ENCODE measurements around the gene CDK16. TPM values are rescaled to one million over a fixed set of nuclear protein-coding genes. Genes with fewer than 3 reads are reported as not detected.
A peak's percentile ranks its signal among the peaks of the same experiment; 100 is the strongest.

The CDK16 gene
- total RNA-seq, 1 donor from 2014 or later, result 21.7 TPM

DNA sequence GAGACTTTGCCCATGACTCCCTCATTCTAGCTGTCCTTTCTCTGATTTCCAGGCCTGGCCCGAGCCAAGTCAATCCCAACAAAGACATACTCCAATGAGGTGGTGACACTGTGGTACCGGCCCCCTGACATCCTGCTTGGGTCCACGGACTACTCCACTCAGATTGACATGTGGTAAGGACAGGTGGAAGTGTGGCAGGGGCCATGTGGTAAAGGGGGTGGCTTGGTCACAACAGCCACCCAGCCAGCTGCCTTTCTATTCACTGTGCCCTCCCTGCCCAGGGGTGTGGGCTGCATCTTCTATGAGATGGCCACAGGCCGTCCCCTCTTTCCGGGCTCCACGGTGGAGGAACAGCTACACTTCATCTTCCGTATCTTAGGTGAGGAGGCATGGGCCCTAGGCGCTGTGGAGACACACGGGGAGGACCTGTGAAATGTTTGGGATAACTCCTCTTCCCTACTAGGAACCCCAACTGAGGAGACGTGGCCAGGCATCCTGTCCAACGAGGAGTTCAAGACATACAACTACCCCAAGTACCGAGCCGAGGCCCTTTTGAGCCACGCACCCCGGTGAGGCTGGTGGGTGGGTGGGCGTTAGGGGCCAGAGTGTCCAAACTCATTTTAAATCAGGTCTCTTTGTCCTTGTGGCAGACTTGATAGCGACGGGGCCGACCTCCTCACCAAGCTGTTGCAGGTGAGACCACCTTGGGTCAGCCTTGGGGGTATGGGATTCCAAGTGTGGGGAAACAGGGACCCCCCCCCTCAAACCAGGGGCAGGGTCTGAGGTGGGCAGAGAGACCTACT lies 8.3 kb downstream of the CDK16 start:
- ATAC-seq (no peak), DNase-seq (ENCODE audit: low spot score) (no peak)

DNA sequence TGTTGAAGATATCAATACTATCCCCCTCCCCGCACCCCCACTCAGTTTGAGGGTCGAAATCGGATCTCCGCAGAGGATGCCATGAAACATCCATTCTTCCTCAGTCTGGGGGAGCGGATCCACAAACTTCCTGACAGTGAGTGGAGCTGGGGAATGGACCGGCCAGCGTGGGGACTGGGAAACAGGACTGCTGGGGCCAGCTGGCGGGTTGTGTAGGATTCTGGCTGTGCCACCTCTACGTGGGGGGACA lies 8.8 kb downstream of the CDK16 start:
- no peak for ATAC-seq
- DNase-seq (ENCODE audit: low spot score), result no peak

DNA sequence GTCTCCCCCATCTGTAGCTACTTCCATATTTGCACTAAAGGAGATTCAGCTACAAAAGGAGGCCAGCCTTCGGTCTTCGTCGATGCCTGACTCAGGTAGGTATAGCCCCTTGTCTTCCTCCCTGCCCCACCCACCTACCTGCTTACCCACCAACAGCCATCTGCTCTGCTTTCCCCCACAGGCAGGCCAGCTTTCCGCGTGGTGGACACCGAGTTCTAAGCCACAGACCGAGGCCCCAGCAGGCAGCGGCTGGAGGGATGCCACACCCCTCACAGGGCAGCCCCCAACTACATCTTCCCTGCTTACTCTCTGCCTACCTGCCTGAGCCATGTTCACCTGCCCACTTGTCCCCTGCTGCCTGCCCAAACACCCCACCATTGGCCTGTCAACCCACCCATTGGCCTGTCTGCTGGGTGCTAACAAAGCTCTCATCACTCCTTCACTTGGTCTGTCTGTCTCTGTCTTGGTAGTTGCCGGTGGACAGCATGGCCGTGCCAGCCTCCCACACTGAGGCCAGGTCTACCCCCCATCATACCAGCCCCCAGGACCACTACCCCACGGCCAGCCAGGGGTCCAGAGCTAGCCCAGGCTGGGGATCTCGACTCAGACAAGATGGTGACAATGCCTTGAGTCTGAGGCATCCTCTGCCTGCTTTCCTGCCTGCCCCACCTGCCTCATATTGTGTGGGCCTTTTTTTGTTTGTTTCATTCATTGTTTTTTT lies 10.2 kb downstream of the CDK16 start:
- no peak for ATAC-seq

DNA sequence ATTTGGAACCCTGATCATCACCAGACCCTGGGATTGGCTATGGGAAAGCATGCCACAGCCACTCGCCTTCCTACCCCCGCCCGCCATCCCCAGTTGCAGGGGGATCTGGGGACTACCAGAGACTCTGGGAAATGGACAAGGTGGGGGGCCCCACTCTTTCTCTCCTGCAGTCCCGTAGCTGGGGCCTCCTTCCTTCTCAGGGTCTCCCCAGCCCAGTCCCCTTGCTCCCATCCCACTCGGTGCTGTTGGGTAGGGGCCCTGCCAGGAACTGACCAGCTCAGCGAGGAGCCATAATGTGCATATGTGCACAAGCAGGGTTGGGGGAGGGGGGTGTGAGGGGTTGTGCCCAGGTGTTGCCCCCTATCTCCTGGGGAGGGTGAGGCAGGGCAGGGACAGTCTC lies 10.9 kb downstream of the CDK16 start:
- ATAC-seq, result no peak

More for the DNA sequence above, 10.2 kb downstream of the CDK16 start:
- no peak for DNase-seq (ENCODE audit: low spot score)

DNA sequence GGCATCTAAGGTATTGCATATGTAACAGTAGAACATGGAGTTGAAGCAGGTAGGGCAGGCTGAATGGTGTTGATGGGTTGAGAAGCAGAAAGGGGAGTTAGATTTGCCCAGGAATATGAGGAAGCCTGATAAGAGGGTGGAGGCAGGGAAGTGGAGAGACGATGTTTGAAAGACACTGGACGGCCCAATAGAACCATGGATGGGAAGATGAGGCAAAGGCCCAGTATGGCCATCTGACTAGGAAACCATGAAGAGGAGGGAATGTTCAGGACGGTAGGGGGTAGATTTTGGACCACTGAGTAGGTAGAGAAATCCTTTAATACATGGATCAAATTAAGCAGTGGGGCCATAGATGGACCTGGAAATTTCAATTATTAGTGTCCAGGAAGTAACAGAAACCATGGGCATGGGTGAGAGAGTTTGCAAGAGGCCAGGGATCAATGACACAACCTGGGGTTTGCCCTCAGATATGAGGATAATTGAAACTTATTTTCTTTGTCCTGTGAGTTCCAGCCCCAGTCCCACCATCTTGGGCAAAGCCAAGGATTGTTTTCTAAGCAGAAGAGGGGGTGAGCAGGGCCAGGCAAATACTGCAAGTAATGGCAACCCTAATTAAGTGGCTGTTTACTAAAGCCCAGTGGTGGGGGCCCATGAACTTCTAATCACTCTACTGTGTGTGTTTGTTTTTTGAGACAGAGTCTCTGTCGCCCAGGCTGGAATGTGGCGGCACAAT lies 11.8 kb downstream of the CDK16 start:
- ATAC-seq (no peak), DNase-seq (ENCODE audit: low spot score) (no peak)

More for the DNA sequence above, 10.9 kb downstream of the CDK16 start:
- DNase-seq (ENCODE audit: low spot score), result no peak

DNA sequence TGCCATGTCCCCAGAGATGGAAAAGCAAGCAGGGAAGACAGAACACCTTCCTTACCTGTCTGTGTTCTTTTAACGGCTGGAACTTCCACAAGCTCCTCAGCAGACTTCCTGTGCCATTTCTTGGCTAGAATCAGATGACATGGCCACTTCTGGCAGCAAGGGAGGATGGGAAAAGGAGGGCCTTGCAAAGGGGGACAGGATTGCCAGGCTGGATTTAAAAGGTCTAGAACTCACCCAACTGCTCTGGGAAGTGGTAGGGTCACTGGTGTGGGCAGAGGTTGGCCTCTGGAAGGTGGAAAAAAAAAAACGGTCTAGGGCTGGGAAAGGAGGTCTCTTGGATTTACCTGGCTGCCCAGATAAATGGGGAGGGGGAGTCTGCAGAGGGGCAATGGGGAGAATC lies 12.7 kb downstream of the CDK16 start:
- DNase-seq (ENCODE audit: low spot score), result no peak
- no peak for ATAC-seq

DNA sequence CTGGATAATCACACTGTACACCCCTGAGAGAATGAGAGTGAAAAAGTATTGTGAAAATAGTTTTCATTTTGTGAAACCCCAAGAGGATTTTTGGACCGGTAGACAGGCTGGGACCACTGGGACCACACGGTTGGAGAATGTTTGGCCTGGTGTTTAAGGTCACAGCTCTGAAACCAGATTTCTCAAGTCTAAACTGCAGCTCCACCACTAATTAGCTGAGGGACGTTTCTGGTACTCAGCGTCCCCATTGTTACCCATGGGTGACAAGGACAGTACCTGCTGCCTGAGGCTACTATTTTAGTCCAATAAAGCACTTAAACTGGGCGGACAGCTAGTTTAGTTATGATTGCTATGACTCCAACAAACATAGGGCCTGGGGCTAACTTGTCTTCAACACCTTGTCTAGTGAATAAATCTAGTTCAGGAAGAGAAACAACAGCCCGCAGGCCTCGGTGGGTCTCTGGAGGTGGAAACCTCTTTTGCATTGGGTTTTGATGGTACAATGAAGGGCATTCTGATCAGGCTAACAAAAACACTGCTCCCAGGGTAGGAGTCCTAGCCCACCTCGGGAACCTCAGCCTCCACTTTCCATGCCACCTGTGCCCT lies 13.8 kb downstream of the CDK16 start:
- no peak for DNase-seq (ENCODE audit: low spot score)
- no peak for ATAC-seq

DNA sequence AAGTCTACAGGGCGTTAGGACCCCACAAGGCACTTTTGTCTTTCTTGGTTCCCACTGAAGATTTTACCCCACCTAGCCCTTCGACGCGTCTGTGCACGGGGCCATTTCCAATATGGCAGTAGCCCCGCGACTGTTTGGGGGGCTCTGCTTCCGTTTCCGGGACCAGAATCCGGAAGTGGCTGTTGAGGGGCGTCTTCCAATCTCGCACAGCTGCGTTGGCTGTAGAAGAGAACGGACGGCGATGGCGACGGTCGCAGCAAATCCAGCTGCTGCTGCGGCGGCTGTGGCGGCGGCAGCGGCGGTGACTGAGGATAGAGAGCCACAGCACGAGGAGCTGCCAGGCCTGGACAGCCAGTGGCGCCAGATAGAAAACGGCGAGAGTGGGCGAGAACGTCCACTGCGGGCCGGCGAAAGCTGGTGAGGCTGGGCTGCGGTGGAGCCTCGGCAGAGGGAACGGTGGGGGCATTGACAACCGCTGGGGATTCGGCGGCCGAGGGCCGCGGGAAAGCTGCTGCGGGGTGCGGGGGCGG lies 14.4 kb downstream of the CDK16 start, which contains the start of gene USP11:
USP11 (plus strand) TSS at position 207 of the 530 bp plus-strand sequence; CDS start at position 242, 35 bp downstream.
- ATAC-seq, result no peak
- DNase-seq (ENCODE audit: low spot score), result no peak

DNA sequence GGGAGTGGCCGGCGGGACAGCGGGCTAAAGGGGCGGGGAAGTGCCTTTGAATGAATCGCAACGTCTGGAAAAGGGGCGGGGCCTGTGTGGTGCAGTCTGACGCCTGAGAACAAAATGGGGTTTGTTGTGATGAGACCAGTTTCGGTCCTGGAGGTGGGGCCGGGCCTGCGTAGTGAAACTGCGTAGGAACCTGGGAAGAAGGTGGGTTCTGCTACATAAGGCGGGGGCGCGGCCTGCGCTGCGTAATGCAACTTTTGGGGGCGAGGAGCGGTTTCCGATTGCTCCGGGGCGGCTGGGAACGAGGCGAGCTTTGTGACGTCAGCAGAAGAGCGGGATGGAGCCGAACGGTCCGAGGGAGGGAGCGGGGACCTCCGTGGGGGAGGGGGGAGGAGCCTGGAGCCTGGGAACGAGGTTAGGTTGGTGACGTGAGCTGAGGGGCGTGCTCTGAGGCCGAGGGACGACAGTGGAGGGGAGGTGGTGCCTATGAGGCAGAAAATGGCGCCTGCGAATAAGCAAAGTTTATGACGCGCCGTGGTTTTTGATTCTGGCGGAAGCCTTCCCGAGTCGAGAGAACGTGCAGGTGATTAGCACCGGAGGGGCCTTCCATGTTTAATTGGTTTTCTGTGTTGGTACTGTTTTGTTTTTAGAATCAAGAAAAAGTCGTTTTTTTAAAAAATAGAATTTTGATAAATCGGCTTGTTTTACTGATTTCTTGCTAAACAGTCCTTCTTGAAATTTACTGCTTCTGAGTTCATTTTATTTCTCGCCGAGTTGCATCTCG lies 15.0 kb downstream of the CDK16 start:
- DNase-seq (ENCODE audit: low spot score), result peak; percentile 89
- peak; percentile 94 for ATAC-seq

DNA sequence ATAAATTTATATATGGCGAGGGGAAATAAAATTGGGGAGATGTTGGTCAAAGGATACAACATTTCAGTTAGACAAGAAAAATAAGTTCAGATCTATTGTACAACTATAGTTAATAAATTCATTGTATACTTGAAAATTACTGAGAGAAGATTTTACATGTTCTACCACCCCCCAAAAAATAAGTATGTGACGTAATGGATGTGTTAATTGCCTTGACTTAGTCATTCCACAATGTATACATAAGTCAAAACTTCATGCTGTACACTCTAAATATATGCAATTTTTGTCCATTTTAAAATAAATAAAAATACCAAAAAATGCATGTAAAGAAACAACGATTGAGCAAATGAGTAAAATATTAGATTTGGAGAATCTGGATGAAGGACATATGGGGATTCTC lies 16.1 kb downstream of the CDK16 start:
- DNase-seq (ENCODE audit: low spot score) (no peak), ATAC-seq (no peak)

DNA sequence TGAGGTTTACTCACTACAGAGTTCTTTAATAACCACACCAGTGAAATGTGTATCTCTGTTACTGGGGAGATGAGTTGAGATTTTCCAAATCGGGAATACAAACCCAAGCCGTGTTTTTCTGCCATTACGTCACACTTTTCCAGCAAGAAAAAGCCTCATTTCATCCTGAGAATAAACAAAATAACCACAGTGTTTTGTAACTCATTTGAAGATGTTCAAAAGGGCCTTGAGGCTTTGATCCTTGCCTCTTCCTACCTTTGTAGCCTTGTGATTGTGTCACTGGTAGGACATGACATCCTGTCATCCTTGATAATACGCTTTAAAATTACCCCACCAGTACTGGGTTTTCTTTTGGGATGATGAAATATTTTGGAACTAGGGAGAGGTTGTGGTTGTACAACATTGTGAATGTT lies 17.2 kb downstream of the CDK16 start:
- DNase-seq (ENCODE audit: low spot score), result no peak
- no peak for ATAC-seq

DNA sequence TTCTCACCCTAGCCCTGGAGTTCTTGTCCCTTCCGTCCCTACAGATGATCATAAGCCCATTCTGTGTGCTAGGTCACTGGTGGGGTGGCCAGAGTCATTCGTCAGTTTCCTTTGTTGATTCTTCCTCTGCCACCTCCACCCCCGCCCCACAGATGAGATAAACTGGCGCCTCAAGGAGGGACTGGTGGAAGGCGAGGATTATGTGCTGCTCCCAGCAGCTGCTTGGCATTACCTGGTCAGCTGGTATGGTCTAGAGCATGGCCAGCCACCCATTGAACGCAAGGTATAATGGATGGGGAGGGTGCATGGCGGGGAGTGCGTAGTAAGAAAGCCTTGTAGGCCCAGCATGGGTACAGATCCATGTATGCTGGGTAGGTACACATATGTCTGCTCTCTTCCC lies 20.7 kb downstream of the CDK16 start:
- ATAC-seq (no peak), DNase-seq (ENCODE audit: low spot score) (no peak)

DNA sequence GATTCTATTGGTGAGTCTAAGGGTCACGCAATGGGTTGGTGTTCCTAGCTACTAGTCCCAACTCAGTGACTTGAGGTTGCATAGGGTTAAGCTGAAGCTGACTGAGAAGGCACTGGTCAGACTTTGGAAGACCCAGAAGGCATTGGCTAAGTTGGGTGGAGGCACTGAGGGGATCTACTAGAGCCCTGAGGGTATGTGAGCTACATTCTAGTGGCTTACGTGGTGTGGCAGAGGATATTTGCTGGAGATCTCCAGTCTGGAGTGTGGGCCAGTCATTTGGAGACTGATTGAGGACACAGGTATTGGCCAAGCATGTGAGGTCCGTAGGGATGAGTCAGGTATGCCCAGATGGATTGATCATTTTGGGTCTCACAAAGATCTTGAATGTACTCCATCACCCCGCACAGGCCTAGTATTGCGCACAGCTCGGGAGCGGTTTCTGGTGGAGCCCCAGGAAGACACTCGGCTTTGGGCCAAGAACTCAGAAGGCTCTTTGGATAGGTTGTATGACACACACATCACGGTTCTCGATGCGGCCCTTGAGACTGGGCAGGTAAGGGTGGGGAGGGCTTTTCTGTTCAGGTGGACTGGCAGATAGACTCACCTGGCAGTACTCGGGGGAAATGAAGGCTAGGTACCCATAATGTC lies 21.5 kb downstream of the CDK16 start:
- DNase-seq (ENCODE audit: low spot score) (no peak), ATAC-seq (no peak)

DNA sequence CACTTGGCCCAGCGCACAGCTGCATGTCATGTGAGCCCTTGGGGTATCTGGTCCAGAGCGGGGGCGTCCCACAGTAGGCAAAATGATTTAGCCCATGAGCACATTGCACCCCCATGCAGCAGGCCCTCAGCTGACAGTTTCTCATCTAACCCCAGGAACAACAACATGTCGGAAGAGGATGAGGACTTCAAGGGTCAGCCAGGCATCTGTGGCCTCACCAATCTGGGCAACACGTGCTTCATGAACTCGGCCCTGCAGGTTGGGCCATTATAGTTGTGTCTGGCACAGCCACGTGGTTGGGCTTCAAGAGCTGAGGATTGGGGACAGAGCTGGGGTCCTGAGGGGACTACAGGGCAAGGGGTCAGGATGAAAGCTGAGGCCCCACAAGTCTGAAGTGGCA lies 22.1 kb downstream of the CDK16 start:
- no peak for DNase-seq (ENCODE audit: low spot score)

DNA sequence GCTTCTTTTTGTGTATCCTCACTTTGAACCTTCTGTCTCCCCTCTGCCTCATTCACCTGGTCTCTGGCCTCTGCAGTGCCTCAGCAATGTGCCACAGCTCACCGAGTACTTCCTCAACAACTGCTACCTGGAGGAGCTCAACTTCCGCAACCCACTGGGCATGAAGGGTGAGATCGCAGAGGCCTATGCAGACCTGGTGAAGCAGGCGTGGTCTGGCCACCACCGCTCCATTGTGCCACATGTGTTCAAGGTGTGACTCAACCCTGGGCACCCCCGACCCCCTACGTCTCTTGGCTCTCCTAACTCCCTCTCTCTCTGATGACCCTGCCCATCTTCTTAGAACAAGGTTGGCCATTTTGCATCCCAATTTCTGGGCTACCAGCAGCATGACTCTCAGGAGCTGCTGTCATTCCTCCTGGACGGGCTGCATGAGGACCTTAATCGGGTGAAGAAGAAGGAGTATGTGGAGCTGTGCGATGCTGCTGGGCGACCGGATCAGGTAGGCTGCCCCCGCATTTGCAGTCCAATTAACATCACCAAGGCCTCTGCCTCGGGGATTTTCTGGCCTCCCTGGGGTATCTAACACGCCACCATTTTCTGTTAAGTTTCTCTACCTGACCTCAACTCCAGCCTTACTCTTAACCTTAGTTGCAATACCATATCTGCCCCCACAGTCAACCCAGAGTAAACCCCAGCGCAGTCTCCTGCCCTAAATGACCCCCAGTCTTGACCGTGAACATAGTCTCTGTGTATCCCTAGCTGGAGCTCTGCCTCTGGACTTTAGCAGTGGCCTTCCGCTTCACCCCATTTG lies 22.9 kb downstream of the CDK16 start:
- DNase-seq (ENCODE audit: low spot score), result no peak
- ATAC-seq, result no peak

More for the DNA sequence above, 22.1 kb downstream of the CDK16 start:
- ATAC-seq, result no peak

DNA sequence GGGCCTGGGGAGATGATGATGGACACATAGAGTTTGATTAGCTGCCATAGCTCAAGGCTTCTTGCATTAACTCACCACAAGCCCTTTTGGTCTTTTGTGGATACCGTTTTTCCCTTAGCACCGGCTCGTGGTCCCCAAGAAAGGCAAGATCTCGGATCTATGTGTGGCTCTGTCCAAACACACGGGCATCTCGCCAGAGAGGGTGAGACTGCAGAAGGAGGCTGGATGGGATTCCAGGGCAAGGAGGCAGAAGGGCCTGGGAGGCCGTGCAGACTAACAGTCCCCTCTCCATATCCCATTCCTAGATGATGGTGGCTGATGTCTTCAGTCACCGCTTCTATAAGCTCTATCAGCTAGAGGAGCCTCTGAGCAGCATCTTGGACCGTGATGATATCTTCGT lies 23.8 kb downstream of the CDK16 start:
- no peak for ATAC-seq
- no peak for DNase-seq (ENCODE audit: low spot score)

DNA sequence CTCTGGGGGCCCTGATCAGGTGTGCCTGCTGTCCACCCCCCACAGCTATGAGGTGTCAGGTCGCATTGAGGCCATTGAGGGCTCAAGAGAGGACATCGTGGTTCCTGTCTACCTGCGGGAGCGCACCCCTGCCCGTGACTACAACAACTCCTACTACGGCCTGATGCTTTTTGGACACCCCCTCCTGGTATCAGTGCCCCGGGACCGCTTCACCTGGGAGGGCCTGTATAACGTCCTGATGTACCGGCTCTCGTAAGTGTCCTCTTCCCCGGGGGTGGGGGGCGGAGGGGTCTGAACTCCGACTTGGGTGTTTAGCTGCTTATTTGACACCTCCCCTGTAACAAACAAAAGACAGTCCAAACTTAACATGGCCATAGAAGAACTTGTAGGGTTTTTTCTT lies 24.9 kb downstream of the CDK16 start:
- ATAC-seq (no peak), DNase-seq (ENCODE audit: low spot score) (no peak)

DNA sequence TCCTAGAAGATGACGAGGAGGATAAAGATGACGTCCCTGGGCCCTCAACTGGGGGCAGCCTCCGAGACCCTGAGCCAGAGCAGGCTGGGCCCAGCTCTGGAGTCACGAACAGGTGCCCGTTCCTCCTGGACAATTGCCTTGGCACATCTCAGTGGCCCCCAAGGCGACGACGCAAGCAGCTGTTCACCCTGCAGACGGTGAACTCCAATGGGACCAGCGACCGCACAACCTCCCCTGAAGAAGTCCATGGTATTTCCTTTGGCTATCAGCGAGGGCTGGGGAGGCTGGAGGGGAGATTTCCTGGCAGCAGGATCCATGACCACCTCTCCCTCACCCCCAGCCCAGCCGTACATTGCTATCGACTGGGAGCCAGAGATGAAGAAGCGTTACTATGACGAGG lies 26.2 kb downstream of the CDK16 start:
- ATAC-seq, result no peak
- DNase-seq (ENCODE audit: low spot score), result no peak

DNA sequence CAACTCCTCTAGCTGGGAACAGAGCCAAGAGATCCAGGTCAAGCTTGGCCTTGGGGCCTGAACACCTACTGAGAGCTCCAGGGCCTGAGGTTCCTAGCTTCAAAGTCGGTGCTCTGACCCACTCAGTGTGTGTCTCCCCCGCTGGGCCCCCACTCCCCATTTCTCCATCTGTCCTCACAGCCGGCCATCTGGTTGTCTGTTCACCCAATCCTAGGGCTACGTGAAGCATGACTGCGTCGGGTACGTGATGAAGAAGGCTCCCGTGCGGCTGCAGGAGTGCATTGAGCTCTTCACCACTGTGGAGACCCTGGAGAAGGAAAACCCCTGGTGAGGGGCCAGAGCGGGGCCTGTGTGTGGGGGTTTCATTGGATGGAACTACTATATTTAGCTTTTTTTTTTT lies 26.7 kb downstream of the CDK16 start:
- DNase-seq (ENCODE audit: low spot score) (no peak), ATAC-seq (no peak)
